Duodenal mucosa (tissue), 2 donors: ENCODE results near the gene SERTAD2.
A peak's percentile ranks its signal among the peaks of the same experiment; 100 is the strongest.

ENCODE experiments used
- H3K27ac ChIP-seq: one replicate; pipeline ENCODE4 v1.7.0; 2013; ENCODE audit warnings: low read depth, low read length
- H3K27me3 ChIP-seq, 2 donors: one replicate each; pipeline ENCODE4 v1.7.0; 2013; ENCODE audit warnings: low read length in 2 of 2, control low read depth in 1 of 2; ENCODE audit not compliant: insufficient read depth in 2 of 2, control insufficient read depth in 1 of 2
- H3K36me3 ChIP-seq, 2 donors: one replicate each; pipeline ENCODE4 v1.7.0; 2013; ENCODE audit warnings: low read length in 2 of 2, control low read depth in 1 of 2; ENCODE audit not compliant: insufficient read depth in 2 of 2, control insufficient read depth in 1 of 2
- H3K4me1 ChIP-seq, 2 donors: one replicate each; pipeline ENCODE4 v1.7.0; 2013; ENCODE audit warnings: low read length in 2 of 2, control low read depth in 1 of 2; ENCODE audit not compliant: insufficient read depth in 2 of 2, control insufficient read depth in 1 of 2
- H3K4me3 ChIP-seq, 2 donors: one replicate each; pipeline ENCODE4 v1.7.0; 2013; ENCODE audit warnings: low read length in 2 of 2, low read depth in 1 of 2
- H3K9ac ChIP-seq, 2 donors: one replicate each; pipeline ENCODE4 v1.7.0; 2013; ENCODE audit warnings: low read length in 2 of 2, low read depth in 1 of 2
- H3K9me3 ChIP-seq, 2 donors: one replicate each; pipeline ENCODE4 v1.7.0; 2013; ENCODE audit warnings: low read length in 2 of 2, control low read depth in 1 of 2; ENCODE audit not compliant: control insufficient read depth in 1 of 2

Gene SERTAD2

GRCh38 chr2:64609227-64609941 is 44.3 kb downstream of the SERTAD2 start:
- H3K4me3 ChIP-seq, result peak overlapping the region; percentile 56 to 68
- no peaks in the 10 kb centered on the region for H3K9me3 ChIP-seq
- H3K36me3 ChIP-seq, result no peaks in the 10 kb centered on the region
- no peaks in the 10 kb centered on the region for H3K27me3 ChIP-seq
- peaks cover 31 to 34% of the 10 kb centered on the region in 2 donors for H3K4me1 ChIP-seq
- H3K27ac ChIP-seq, result no peak overlapping the region
- peak overlapping the region; percentile 76 to 79 for H3K9ac ChIP-seq

- Histone ChIP-seq H3K4me3 (peak overlapping the region; percentile 52 to 53), H3K4me1 (peaks cover 31 to 34% of the 10 kb centered on the region in 2 donors), H3K9ac (peak overlapping the region in 1 of 2 donors; percentile 69), H3K27me3 (no peaks in the 10 kb centered on the region), H3K36me3 (no peaks in the 10 kb centered on the region), H3K9me3 (no peaks in the 10 kb centered on the region), H3K27ac (no peak overlapping the region)
These were observed 44.9 kb downstream of the SERTAD2 start for GRCh38 chr2:64608867-64609226.

- Histone ChIP-seq H3K9ac (no peak overlapping the region), H3K36me3 (no peaks in the 10 kb centered on the region), H3K27me3 (no peaks in the 10 kb centered on the region), H3K4me1 (peaks cover 31 to 34% of the 10 kb centered on the region in 2 donors), H3K27ac (no peak overlapping the region), H3K4me3 (no peak overlapping the region), H3K9me3 (no peaks in the 10 kb centered on the region)
These were observed 46.1 kb downstream of the SERTAD2 start for GRCh38 chr2:64607381-64608304.

GRCh38 chr2:64606479-64607363 is 47.0 kb downstream of the SERTAD2 start:
- Histone ChIP-seq H3K4me3 (peak overlapping the region; percentile 40 to 57), H3K9ac (peak overlapping the region; percentile 54 to 55), H3K27me3 (no peaks in the 10 kb centered on the region), H3K27ac (peak overlapping the region; percentile 48), H3K9me3 (no peaks in the 10 kb centered on the region), H3K36me3 (no peaks in the 10 kb centered on the region), H3K4me1 (peaks cover 31 to 35% of the 10 kb centered on the region in 2 donors)

- Histone ChIP-seq H3K27me3 (no peaks in the 10 kb centered on the region), H3K36me3 (no peaks in the 10 kb centered on the region), H3K27ac (no peak overlapping the region), H3K4me1 (peaks cover 37 to 42% of the 10 kb centered on the region in 2 donors), H3K9me3 (no peaks in the 10 kb centered on the region), H3K9ac (peak overlapping the region in 1 of 2 donors; percentile 45), H3K4me3 (no peak overlapping the region)
These were observed 47.7 kb downstream of the SERTAD2 start for GRCh38 chr2:64605991-64606478.

- H3K4me1 ChIP-seq, result peaks cover 39 to 49% of the 10 kb centered on the region in 2 donors
- no peak overlapping the region for H3K4me3 ChIP-seq
- no peaks in the 10 kb centered on the region for H3K36me3 ChIP-seq
- no peak overlapping the region for H3K9ac ChIP-seq
- H3K9me3 ChIP-seq, result no peaks in the 10 kb centered on the region
- no peak overlapping the region for H3K27ac ChIP-seq
- no peaks in the 10 kb centered on the region for H3K27me3 ChIP-seq
These were observed 48.7 kb downstream of the SERTAD2 start for GRCh38 chr2:64605026-64605471.

GRCh38 chr2:64604155-64604554 is 49.6 kb downstream of the SERTAD2 start:
- Histone ChIP-seq H3K4me1 (peaks cover 48 to 53% of the 10 kb centered on the region in 2 donors), H3K36me3 (no peaks in the 10 kb centered on the region), H3K27me3 (no peaks in the 10 kb centered on the region), H3K9me3 (no peaks in the 10 kb centered on the region), H3K9ac (no peak overlapping the region), H3K27ac (no peak overlapping the region), H3K4me3 (no peak overlapping the region)

- Histone ChIP-seq H3K4me3 (no peak overlapping the region), H3K27ac (no peak overlapping the region), H3K36me3 (no peaks in the 10 kb centered on the region), H3K27me3 (no peaks in the 10 kb centered on the region), H3K4me1 (peaks cover 39 to 42% of the 10 kb centered on the region in 2 donors), H3K9ac (no peak overlapping the region), H3K9me3 (no peaks in the 10 kb centered on the region)
These were observed 51.3 kb downstream of the SERTAD2 start for GRCh38 chr2:64602436-64602835.

GRCh38 chr2:64601785-64602391 is 51.8 kb downstream of the SERTAD2 start:
- Histone ChIP-seq H3K9me3 (no peaks in the 10 kb centered on the region), H3K9ac (no peak overlapping the region), H3K4me1 (peaks cover 33 to 37% of the 10 kb centered on the region in 2 donors)

More at GRCh38 chr2:64601785-64602391, 51.8 kb downstream of the SERTAD2 start:
- no peaks in the 10 kb centered on the region for H3K27me3 ChIP-seq
- no peaks in the 10 kb centered on the region for H3K36me3 ChIP-seq
- H3K27ac ChIP-seq, result no peak overlapping the region
- H3K4me3 ChIP-seq, result no peak overlapping the region
